Adrenal gland (tissue), 12 donors: ENCODE data around the gene MT1A. TPM values are rescaled to one million over a fixed set of nuclear protein-coding genes. Genes with fewer than 3 reads are reported as not detected.
A peak's percentile ranks its signal among the peaks of the same experiment; 100 is the strongest.

Source experiments
- DNase-seq, 7 donors: peaks; one replicate each; pipeline ENCODE4 v3.0.0-alpha.2; 2019 to 2020
- H3K27ac ChIP-seq, 5 donors: fragments of 200-600 bp; sonication (generic) in 4 of 5; 1 replicate in 3 of 5; 2 replicates in 2 of 5; pipeline versions ENCODE4 v1.5.1 to v1.8.0; 2016 to 2020; ENCODE audit warnings: mild to moderate bottlenecking in 1 of 5
- H3K27me3 ChIP-seq: fragments of 200-600 bp; 2 replicates; pipeline ENCODE4 v1.8.0; 2021
- H3K36me3 ChIP-seq, 2 donors: fragments of 200-600 bp; replicated peaks in 1 of 2; 1 replicate in 1 of 2; 2 replicates in 1 of 2; pipeline versions ENCODE4 v1.5.1 to v1.8.0; 2018 to 2022
- H3K4me1 ChIP-seq, 2 donors: fragments of 200-600 bp; replicated peaks in 1 of 2; 1 replicate in 1 of 2; 2 replicates in 1 of 2; pipeline versions ENCODE4 v1.5.1 to v1.8.0; 2018 to 2021
- H3K4me3 ChIP-seq, 4 donors: fragments of 200-600 bp; sonication (generic) in 3 of 4; one replicate each; pipeline ENCODE4 v1.5.1; 2016 to 2018
- H3K9me3 ChIP-seq, 3 donors: fragments of 200-600 bp; sonication (generic) in 1 of 3; replicated peaks in 1 of 3; 1 replicate in 2 of 3; 2 replicates in 1 of 3; pipeline versions ENCODE4 v1.5.1 to v1.8.0; 2016 to 2021
- CTCF ChIP-seq, 6 experiments: fragments of 450-650 bp in 4 of 6; fragments of 200-600 bp in 2 of 6; sonication (generic) in 1 of 6; IDR thresholded peaks; 1 replicate in 5 of 6; 2 replicates in 1 of 6; pipeline versions ENCODE4 v1.5.1 to v1.8.0; 2016 to 2021; ENCODE audit warnings: antibody characterized with exemption in 6 of 6, mild to moderate bottlenecking in 2 of 6, moderate library complexity in 1 of 6
- POLR2A ChIP-seq, 2 donors: fragments of 450-650 bp; IDR thresholded peaks; one replicate each; pipeline ENCODE4 v1.6.1; 2017; ENCODE audit warnings: antibody characterized with exemption in 2 of 2, mild to moderate bottlenecking in 2 of 2, moderate library complexity in 1 of 2
- WGBS, 4 donors: extraction: QIAGEN DNeasy Blood & Tissue Kit in 2 of 4; methylation state at CpG; one replicate each; pipeline versions ENCODE4 v1.1.5 to v1.1.7; 2013 to 2017; 5-methylcytosine and 5-hydroxymethylcytosine counted together
- intact Hi-C, 2 donors: fragments of 100-400 bp; cut with DNase I; formaldehyde crosslinking; loops; one replicate each; pipeline versions ENCODE4 v1.14.1 to v1.15.0; 2022 to 2023
- polyA plus RNA-seq, 3 donors: library from polyadenylated mRNA; stranded (reverse); fragments of 200-250 nt in 2 of 3; fragments of 350-450 nt in 1 of 3; fragmentation: Illumina TruSeq in 1 of 3; extraction: RNeasy Lipid Tissue Mini Kit (QIAGEN cat#74804) in 1 of 3; gene quantifications; one replicate each; pipeline ENCODE4 v1.2.3, GENCODE V29; 2013 to 2014
- total RNA-seq, 9 donors: library from RNA; depleted of rRNA in 4 of 9; stranded (reverse); fragments of >200 nt in 4 of 9; fragments of 120-200 nt in 1 of 9; fragmentation: NEBNext Ultra II Directional in 1 of 9; extraction: Animal tissue kit (Norgen Biotek cat#: 25700) in 1 of 9; gene quantifications; one replicate each; pipeline versions ENCODE4 v1.1.0 to v1.2.4, GENCODE V29; 2013 to 2023
- donor health status: healthy with polysubstance abuse.
- donor health status: Bipolar disorder and iron deficiency.
- donor health status: DM: yes; HTN: yes; CAD: no.
- donor health status: DM: no; HTN: no; CAD: no.
- donor health status: DM: no; HTN: no; CAD: no.
- donor health status: DM: yes; HTN: yes; CAD: no.

Gene MT1A
- total and polyA plus RNA-seq, 12 donors, result 6.9 to 273 (median 19.4) TPM; not detected in 1

GRCh38 chr16:56601325-56601724 is 37.1 kb upstream of the MT1A start:
- Histone ChIP-seq H3K9me3 (no peaks in the 10 kb centered on the region), H3K4me1 (peaks cover 8 to 10% of the 10 kb centered on the region in 2 donors), H3K4me3 (no peak overlapping the region), H3K36me3 (no peaks in the 10 kb centered on the region), H3K27ac (no peak overlapping the region), H3K27me3 (no peaks in the 10 kb centered on the region)
- intact Hi-C loops, result loop anchor here (5.0 to 10.0 kb wide), 4 partner anchors 84 to 103 kb away; no protein-coding TSS in a partner anchor
- WGBS, 4 donors, result 73 to 82% (median 79%) methylated on average over 8 to 9 of the region's 9 CpGs
- peak in 1 of 7 donors; percentile 41 for DNase-seq
- TF ChIP-seq POLR2A (IDR thresholded peaks at IDR 0.05) (no peak), CTCF (IDR thresholded peaks at IDR 0.05) (no peak)

- TF ChIP-seq CTCF (IDR thresholded peaks at IDR 0.05) (peak; percentile 33 to 75 (median 62)), POLR2A (IDR thresholded peaks at IDR 0.05) (no peak)
- Histone ChIP-seq H3K9me3 (no peaks in the 10 kb centered on the region), H3K4me3 (no peak overlapping the region), H3K27ac (peak overlapping the region in 3 of 5 donors; percentile 24 to 99 (median 97)), H3K4me1 (peaks cover 25 to 26% of the 10 kb centered on the region in 2 donors), H3K27me3 (no peaks in the 10 kb centered on the region), H3K36me3 (no peaks in the 10 kb centered on the region)
- WGBS, 4 donors, result 34 to 40% (median 35%) methylated on average over 4 of the region's 4 CpGs
- intact Hi-C loops, result loop anchor here (5.0 to 10.0 kb wide), 4 partner anchors 84 to 101 kb away; no protein-coding TSS in a partner anchor
- peak; percentile 69 to 90 (median 80) for DNase-seq
Measured at GRCh38 chr16:56603589-56603988, 34.9 kb upstream of the MT1A start.

GRCh38 chr16:56604966-56605365 is 33.5 kb upstream of the MT1A start:
- H3K4me1 ChIP-seq, result peaks cover 28 to 32% of the 10 kb centered on the region in 2 donors
- H3K27me3 ChIP-seq, result no peaks in the 10 kb centered on the region
- WGBS, 4 donors, result 87 to 95% (median 89%) methylated on average over 3 to 4 of the region's 4 CpGs
- DNase-seq, result peak in 1 of 7 donors; percentile 21
- intact Hi-C loops, result loop anchor here (5.0 to 10.0 kb wide), 4 partner anchors 82 to 100 kb away; no protein-coding TSS in a partner anchor
- H3K4me3 ChIP-seq, result no peak overlapping the region
- peak overlapping the region; percentile 13 to 100 (median 99) for H3K27ac ChIP-seq
- H3K9me3 ChIP-seq, result no peaks in the 10 kb centered on the region
- no peaks in the 10 kb centered on the region for H3K36me3 ChIP-seq
- no peak for TF ChIP-seq CTCF (IDR thresholded peaks at IDR 0.05)
- TF ChIP-seq POLR2A (IDR thresholded peaks at IDR 0.05), result no peak

GRCh38 chr16:56605475-56605874 is 33.0 kb upstream of the MT1A start:
- peak in 1 of 7 donors; percentile 9 for DNase-seq
- no peaks in the 10 kb centered on the region for H3K27me3 ChIP-seq
- intact Hi-C loops, result loop anchor here in 1 of 2 donors (10.0 kb wide), 1 partner anchor 99 kb away; no protein-coding TSS in a partner anchor
- H3K4me3 ChIP-seq, result no peak overlapping the region
- peaks cover 33 to 37% of the 10 kb centered on the region in 2 donors for H3K4me1 ChIP-seq
- H3K36me3 ChIP-seq, result no peaks in the 10 kb centered on the region
- WGBS, 4 donors, result 50 to 83% (median 64%) methylated on average over 1 of the region's 1 CpG
- no peak for TF ChIP-seq CTCF (IDR thresholded peaks at IDR 0.05)
- TF ChIP-seq POLR2A (IDR thresholded peaks at IDR 0.05), result no peak
- H3K9me3 ChIP-seq, result no peaks in the 10 kb centered on the region
- peak overlapping the region; percentile 90 to 100 (median 99) for H3K27ac ChIP-seq
